NCI-H460 (cell line): Measurements from ENCODE around the gene FOXK1. TPM values are rescaled to one million over a fixed set of nuclear protein-coding genes. Genes with fewer than 3 reads are reported as not detected.
"Not testable (repeated sequence)": the region's sequence is repeated elsewhere in the genome, so short reads cannot be mapped to it uniquely, and the experiment has no call there.

ENCODE experiments used
- DNase-seq: peaks from one replicate; pipeline ENCODE4 v3.0.0-alpha.2; 2016; ENCODE audit warnings: low read depth; ENCODE audit errors: extremely low read depth
- polyA plus RNA-seq: library from polyadenylated mRNA; depleted of rRNA; stranded (reverse); fragments of >200 nt; gene quantifications from 2 replicates; pipeline ENCODE4 v1.2.3, GENCODE V29; 2014; cell fraction: nucleus; rRNA removed
- total RNA-seq: library from RNA; depleted of rRNA; stranded (reverse); fragments of >200 nt; shearing (Covaris generic); gene quantifications from 2 replicates; pipeline ENCODE4 v1.2.3, GENCODE V29; 2014; rRNA removed

FOXK1 gene
- 37.9 and 40.6 TPM in 2 replicates for total RNA-seq
- 14.8 and 22.4 TPM in 2 replicates for polyA plus RNA-seq

DNA sequence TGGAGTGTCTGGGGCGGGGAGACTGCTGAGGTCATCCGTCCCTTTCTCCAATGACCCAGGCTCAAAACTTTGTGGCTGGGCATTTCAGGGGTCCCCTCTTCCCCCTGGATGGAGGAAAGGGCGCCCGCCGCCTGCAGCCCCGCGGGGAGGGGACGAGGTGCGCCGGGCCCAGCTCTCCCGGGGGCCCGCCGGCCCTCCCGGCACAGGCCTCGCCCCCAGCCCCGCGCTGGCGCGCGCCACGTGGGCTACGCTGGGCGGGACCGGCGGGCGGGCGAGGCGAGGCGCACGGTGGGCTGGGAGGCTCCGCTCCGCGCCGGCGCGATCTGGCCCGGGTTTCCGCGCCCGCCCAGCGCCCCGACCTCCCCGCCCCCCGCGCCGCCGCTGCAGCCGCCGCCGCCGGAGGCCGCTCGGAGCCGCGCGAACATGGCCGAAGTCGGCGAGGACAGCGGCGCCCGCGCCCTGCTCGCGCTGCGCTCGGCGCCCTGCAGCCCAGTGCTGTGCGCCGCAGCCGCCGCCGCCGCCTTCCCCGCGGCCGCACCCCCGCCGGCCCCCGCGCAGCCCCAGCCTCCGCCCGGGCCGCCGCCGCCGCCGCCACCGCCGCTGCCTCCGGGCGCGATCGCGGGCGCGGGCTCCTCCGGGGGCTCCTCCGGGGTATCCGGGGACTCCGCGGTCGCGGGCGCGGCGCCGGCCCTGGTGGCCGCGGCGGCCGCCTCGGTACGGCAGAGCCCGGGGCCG is at the start of gene FOXK1:
FOXK1 (plus strand) TSS at position 410 of the 735 bp plus-strand sequence; CDS start at position 424, 14 bp downstream.
- peak; percentile 62 for DNase-seq

DNA sequence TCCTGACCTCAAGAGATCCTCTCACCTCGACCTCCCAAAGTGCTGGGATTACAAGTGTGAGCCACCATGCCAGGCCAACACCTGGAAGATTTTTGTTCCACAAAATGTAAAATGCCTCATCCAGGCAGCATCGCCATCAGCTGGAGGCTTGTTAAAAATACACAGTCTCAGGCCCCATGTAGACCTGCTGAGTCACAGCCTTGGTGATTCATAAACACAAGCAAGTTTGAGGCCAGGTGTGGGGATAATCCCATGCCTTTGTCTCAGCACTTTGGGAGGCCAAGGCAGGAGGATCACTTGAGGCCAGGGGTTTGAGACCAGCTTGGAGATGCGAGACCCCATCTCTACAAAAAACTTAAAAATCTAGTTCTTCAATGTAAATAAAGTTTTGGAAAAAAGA is 49.1 kb upstream of the FOXK1 start:
- peak; percentile 28 for DNase-seq

- DNase-seq, result no peak
These were observed 47.9 kb upstream of the FOXK1 start for GRCh38 chr7:4634166-4634565.

GRCh38 chr7:4638781-4639575 is 43.1 kb upstream of the FOXK1 start:
- DNase-seq, result no peak

DNA sequence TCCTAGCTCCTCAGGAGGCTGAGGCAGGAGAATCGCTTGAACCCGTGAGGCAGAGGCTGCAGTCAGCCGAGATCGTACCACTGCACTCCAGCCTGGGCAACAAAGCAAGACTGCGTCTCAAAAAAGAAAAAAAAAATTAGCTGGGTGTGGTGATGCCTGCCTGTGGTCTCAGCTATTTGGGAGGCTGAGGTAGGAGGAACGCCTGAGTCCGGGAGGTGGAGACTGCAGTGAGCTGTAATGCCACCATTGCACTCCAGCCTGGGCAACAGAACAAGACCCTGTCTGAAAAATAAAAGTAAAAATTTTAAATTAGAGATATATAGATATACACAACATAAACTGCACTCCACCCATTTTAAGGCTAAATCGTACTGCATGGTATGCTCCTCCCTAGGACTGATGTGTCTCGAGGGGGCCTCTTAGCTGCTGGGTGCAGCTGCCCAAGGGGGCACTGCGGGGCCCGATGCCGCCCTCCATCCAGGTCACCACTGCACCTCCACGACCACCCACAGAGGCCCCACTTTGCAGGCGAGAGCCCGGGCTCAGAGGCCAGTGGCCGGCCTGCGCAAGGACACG is 40.9 kb upstream of the FOXK1 start:
- DNase-seq, result no peak

- DNase-seq, result peak; percentile 92
These were observed 40.2 kb upstream of the FOXK1 start for GRCh38 chr7:4641667-4642467.

- no peak for DNase-seq
These were observed 39.5 kb upstream of the FOXK1 start for GRCh38 chr7:4642468-4643203.

DNA sequence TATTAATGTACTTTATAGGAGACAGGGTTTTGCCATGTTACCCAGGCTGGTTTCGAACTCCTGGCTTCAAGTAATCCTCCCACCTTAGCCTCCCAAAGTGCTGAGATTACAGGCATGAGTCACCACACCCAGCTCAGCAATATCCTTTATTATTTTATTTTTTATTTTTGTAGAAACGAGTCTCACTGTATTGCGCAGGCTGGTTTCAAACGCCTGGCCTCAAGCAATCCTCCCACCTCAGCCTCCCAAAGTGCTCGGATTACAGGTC is 39.0 kb upstream of the FOXK1 start:
- not testable (repeated sequence) for DNase-seq

GRCh38 chr7:4645246-4645645 is 36.8 kb upstream of the FOXK1 start:
- no peak for DNase-seq

GRCh38 chr7:4648111-4648510 is 34.0 kb upstream of the FOXK1 start:
- DNase-seq, result no peak

- DNase-seq, result no peak
These were observed 31.6 kb upstream of the FOXK1 start for GRCh38 chr7:4650433-4651047.

DNA sequence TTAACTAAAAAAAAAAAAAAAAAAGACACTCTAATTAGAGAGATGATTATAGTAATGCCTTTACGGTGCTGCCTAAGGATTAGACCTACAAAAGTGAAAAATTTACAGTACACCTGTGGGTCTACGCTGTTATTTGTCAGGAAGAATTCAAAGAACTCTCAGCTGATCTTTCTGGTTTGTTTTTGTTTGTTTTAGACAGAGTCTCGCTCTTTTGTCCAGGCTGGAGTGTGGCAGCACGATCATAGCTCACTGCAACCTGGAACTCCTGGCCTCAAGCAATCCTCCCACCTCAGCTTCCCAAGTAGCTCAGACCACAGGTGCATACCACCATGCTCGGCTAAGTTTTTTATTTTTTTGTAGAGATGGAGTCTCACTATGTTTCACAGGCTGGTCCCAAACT is 28.3 kb upstream of the FOXK1 start:
- no peak for DNase-seq

DNA sequence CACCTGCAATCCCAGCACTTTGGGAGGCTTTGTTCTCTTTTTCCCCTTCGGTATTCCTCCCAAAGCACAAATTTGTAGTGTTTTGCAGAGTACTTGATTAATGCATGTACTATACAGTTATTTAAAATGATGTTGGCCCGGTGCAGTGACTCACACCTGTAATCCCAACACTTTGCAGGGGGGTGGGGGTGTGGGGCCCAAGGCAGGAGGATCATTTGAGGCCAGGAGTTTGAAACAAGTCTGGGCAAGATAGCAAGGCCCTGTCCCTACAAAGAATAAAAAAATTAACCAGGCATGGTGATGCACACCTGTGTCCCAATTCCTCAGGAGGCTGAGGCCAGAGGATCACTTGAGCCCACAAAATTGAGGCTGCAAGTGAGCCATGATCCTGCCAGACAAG is 26.8 kb upstream of the FOXK1 start:
- no peak for DNase-seq

- no peak for DNase-seq
These were observed 26.2 kb upstream of the FOXK1 start for GRCh38 chr7:4655896-4656295.

DNA sequence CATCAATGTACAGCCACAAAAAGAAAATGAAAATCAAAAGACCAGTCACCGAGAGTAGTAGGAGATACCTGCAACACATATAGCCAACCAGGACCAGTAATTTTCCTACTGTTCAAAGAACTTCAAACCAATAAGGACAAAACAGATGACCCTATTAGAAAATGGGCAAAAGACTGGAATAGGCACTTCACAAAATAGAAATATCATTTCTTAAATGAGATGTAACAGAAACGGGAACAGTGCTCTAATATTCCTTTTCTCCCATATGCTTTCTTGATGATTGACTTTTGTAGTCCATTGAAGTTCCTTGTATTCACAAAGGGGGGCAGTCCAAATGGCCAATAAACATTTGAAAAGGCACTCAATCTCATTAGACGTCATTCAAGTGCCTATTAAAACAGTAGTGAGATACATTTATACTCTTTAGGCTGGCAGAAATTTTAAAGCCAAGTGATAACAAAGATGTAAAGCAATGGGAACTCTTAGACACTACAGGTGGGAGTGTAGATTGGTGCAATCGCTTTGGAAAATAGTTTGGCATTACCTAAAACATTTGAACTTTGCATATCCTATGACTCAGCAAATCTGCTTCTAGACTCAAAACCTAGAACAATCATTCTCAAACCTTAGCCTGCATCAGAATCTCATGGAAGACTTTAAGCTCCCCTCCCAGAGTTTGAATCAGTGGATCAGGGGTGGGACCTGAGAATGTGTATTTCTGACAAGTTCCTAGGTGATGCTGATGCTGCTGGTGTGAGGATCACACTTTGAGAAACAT is 24.3 kb upstream of the FOXK1 start:
- no peak for DNase-seq

DNA sequence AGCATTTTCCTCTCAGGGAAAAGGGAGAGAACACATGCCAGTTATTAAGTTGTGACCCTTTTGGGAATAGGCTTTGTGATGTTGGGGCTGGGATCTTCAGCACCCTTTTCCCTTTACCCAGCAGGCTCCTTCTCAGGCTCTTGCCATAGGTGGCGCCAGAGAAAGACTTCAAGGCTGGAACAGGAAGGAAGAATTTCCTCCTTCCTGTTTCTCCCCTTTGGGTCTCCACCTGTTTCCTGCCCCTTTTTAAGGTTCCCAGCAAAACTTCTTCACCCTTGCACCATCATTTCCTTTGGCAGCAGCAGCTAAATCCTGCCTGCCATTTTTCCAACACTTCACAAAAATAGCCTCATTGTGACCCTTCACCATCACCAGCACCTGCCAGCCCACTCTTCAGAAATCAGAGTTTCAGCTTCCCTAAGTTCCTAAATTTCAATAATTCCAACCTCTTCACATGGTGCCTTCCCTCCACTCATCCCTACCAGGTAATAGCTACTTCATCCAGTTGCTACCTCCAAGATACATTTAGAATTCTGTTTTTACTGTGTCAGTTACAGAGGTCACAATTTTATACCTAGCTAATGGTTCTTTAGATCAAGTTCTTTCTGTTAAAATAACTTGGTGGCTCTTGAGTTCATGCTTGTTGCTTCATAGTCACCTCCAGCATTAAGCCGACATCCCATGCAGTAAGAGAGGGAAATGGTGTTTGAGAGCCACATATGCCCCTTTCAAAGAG is 22.4 kb upstream of the FOXK1 start:
- no peak for DNase-seq

- no peak for DNase-seq
These were observed 20.2 kb upstream of the FOXK1 start for GRCh38 chr7:4661871-4662270.

GRCh38 chr7:4663239-4664018 is 18.7 kb upstream of the FOXK1 start:
- DNase-seq, result no peak
